22Rv1 (cell line): Measurements from ENCODE around the gene THSD4.

Source experiments
- ZFX ChIP-seq: fragments of 450-650 bp; IDR thresholded peaks from 2 replicates; pipeline ENCODE4 v1.6.1; 2017; ENCODE audit warnings: antibody characterized with exemption, borderline replicate concordance
- TF ChIP-seq, protein P1 (sequence below): fragments of 450-650 bp; IDR thresholded peaks from 2 replicates; pipeline ENCODE4 v1.5.1; 2017; ENCODE audit warnings: mild to moderate bottlenecking

DNA sequence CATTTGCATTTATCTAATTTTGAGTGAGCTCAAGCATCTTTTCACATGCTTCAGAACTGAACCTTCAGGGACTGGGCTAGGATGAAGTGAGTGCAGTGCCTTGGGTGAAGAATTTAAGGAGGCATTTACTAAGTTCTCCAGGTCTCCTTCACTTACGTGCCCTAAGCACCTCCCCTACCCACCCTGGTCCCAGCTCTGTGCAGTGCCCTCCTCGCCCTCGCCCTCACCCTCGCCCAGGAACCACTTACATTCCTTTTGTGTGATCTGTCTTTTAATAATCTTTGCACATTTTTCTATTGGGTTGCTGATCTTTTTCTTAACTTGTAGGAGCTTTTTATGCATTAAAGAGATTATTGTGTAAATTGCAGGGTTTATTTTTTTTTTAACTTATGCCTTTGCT is 322.6 kb downstream of the THSD4 start:
- TF ChIP-seq, protein P1, sequence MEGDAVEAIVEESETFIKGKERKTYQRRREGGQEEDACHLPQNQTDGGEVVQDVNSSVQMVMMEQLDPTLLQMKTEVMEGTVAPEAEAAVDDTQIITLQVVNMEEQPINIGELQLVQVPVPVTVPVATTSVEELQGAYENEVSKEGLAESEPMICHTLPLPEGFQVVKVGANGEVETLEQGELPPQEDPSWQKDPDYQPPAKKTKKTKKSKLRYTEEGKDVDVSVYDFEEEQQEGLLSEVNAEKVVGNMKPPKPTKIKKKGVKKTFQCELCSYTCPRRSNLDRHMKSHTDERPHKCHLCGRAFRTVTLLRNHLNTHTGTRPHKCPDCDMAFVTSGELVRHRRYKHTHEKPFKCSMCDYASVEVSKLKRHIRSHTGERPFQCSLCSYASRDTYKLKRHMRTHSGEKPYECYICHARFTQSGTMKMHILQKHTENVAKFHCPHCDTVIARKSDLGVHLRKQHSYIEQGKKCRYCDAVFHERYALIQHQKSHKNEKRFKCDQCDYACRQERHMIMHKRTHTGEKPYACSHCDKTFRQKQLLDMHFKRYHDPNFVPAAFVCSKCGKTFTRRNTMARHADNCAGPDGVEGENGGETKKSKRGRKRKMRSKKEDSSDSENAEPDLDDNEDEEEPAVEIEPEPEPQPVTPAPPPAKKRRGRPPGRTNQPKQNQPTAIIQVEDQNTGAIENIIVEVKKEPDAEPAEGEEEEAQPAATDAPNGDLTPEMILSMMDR: no peak
- no peak for TF ChIP-seq ZFX
